Measurements from ENCODE around the gene ADRB1. TPM values are rescaled to one million over a fixed set of nuclear protein-coding genes. Genes with fewer than 3 reads are reported as not detected.

ADRB1 gene
- total RNA-seq, 1 experiment from 2014 or later, result 85.2 TPM

GRCh38 chr10:114060456-114060855 is 16.8 kb downstream of the ADRB1 start:
- Histone ChIP-seq H3K4me3 (ENCODE audit: low read depth, low read length, poor library complexity, severe bottlenecking) (no peak overlapping the region), H3K27me3 (replicated peaks; ENCODE audit: insufficient read depth, low read depth, low read length, poor library complexity) (no peaks in the 10 kb centered on the region), H3K36me3 (ENCODE audit: insufficient read depth, low read length, poor library complexity, severe bottlenecking) (no peaks in the 10 kb centered on the region), H3K4me1 (ENCODE audit: insufficient read depth, low read length, poor library complexity, severe bottlenecking) (peaks cover 30% of the 10 kb centered on the region), H3K27ac (ENCODE audit: low read depth, low read length, poor library complexity, severe bottlenecking) (no peak overlapping the region), H3K9me3 (ENCODE audit: low read depth, low read length, poor library complexity, severe bottlenecking) (no peaks in the 10 kb centered on the region)
- POLR2A ChIA-PET (ENCODE audit: low non-redundant PET), result no interaction called here
- intact Hi-C loops (cut with micrococcal nuclease; ENCODE audit: unreplicated experiment), result no loop called here
- no peak for DNase-seq (ENCODE audit: low spot score)
- TF ChIP-seq EZH2 (IDR thresholded peaks at IDR 0.05; ENCODE audit: borderline replicate concordance, low read depth, low read length, poor library complexity, severe bottlenecking) (no peak), CTCF (conservative IDR thresholded peaks at IDR 0.05; ENCODE audit: low read depth, low read length) (no peak)
- no TSS peak for BruUV-seq (replicated peaks)
- CTCF ChIA-PET, result no interaction called here

- DNase-seq (ENCODE audit: low spot score), result no peak
- H3K36me3 ChIP-seq (ENCODE audit: insufficient read depth, low read length, poor library complexity, severe bottlenecking), result no peaks in the 10 kb centered on the region
- no peak overlapping the region for H3K4me3 ChIP-seq (ENCODE audit: low read depth, low read length, poor library complexity, severe bottlenecking)
- BruUV-seq (replicated peaks), result no TSS peak
- H3K9me3 ChIP-seq (ENCODE audit: low read depth, low read length, poor library complexity, severe bottlenecking), result no peaks in the 10 kb centered on the region
- intact Hi-C loops (cut with micrococcal nuclease; ENCODE audit: unreplicated experiment), result no loop called here
- POLR2A ChIA-PET (ENCODE audit: low non-redundant PET), result no interaction called here
- no peak overlapping the region for H3K27ac ChIP-seq (ENCODE audit: low read depth, low read length, poor library complexity, severe bottlenecking)
- peaks cover 27% of the 10 kb centered on the region for H3K4me1 ChIP-seq (ENCODE audit: insufficient read depth, low read length, poor library complexity, severe bottlenecking)
- TF ChIP-seq EZH2 (IDR thresholded peaks at IDR 0.05; ENCODE audit: borderline replicate concordance, low read depth, low read length, poor library complexity, severe bottlenecking) (no peak), CTCF (conservative IDR thresholded peaks at IDR 0.05; ENCODE audit: low read depth, low read length) (no peak)
- CTCF ChIA-PET, result no interaction called here
- no peaks in the 10 kb centered on the region for H3K27me3 ChIP-seq (replicated peaks; ENCODE audit: insufficient read depth, low read depth, low read length, poor library complexity)
These were observed 17.5 kb downstream of the ADRB1 start for GRCh38 chr10:114061148-114061547.

GRCh38 chr10:114061789-114062188 is 18.1 kb downstream of the ADRB1 start:
- ChIA-PET POLR2A (ENCODE audit: low non-redundant PET) (no interaction called here), CTCF (no interaction called here)
- Histone ChIP-seq H3K4me1 (ENCODE audit: insufficient read depth, low read length, poor library complexity, severe bottlenecking) (peaks cover 27% of the 10 kb centered on the region), H3K36me3 (ENCODE audit: insufficient read depth, low read length, poor library complexity, severe bottlenecking) (no peaks in the 10 kb centered on the region), H3K27ac (ENCODE audit: low read depth, low read length, poor library complexity, severe bottlenecking) (no peak overlapping the region), H3K9me3 (ENCODE audit: low read depth, low read length, poor library complexity, severe bottlenecking) (no peaks in the 10 kb centered on the region), H3K4me3 (ENCODE audit: low read depth, low read length, poor library complexity, severe bottlenecking) (no peak overlapping the region), H3K27me3 (replicated peaks; ENCODE audit: insufficient read depth, low read depth, low read length, poor library complexity) (no peaks in the 10 kb centered on the region)
- no TSS peak for BruUV-seq (replicated peaks)
- no peak for DNase-seq (ENCODE audit: low spot score)
- TF ChIP-seq EZH2 (IDR thresholded peaks at IDR 0.05; ENCODE audit: borderline replicate concordance, low read depth, low read length, poor library complexity, severe bottlenecking), result no peak
- no peak for TF ChIP-seq CTCF (conservative IDR thresholded peaks at IDR 0.05; ENCODE audit: low read depth, low read length)
- intact Hi-C loops (cut with micrococcal nuclease; ENCODE audit: unreplicated experiment), result no loop called here

All from A673 (cell line).